ENCODE data around the gene COL23A1. TPM values are rescaled to one million over a fixed set of nuclear protein-coding genes. Genes with fewer than 3 reads are reported as not detected.
"Not testable (repeated sequence)": the region's sequence is repeated elsewhere in the genome, so short reads cannot be mapped to it uniquely, and the experiment has no call there.

The COL23A1 gene
- total and polyA plus RNA-seq, 2 experiments from 2014 or later = 1.1 to 5.1 TPM

- DNase-seq (ENCODE audit: low spot score) = no peak
- Histone ChIP-seq H3K36me3 (replicated peaks; ENCODE audit: insufficient read depth, low read depth) (no peaks in the 10 kb centered on the region), H3K4me3 (no peak overlapping the region), H2AFZ (no peak overlapping the region), H4K20me1 (ENCODE audit: insufficient read depth, poor library complexity, severe bottlenecking) (no peaks in the 10 kb centered on the region), H3K4me1 (ENCODE audit: insufficient read depth) (no peaks in the 10 kb centered on the region), H3K79me2 (no peaks in the 10 kb centered on the region), H3K27ac (no peak overlapping the region), H3K27me3 (no peaks in the 10 kb centered on the region), H3K9me3 (ENCODE audit: low read depth) (no peaks in the 10 kb centered on the region), H3K4me2 (no peak overlapping the region), H3K9me2 (replicated peaks; ENCODE audit: insufficient read depth) (no peaks in the 10 kb centered on the region)
- no peak for TF ChIP-seq CTCF (IDR thresholded peaks at IDR 0.05; ENCODE audit: poor library complexity)
- no peak for TF ChIP-seq EZH2 (IDR thresholded peaks at IDR 0.05; ENCODE audit: borderline replicate concordance)
- no peak for TF ChIP-seq EZH2phosphoT487 (IDR thresholded peaks at IDR 0.05; ENCODE audit: low read depth, severe bottlenecking, unreplicated experiment)
- WGBS (ENCODE audit: low lambda C conversion rate, missing lambda C conversion rate) = 81% methylated on average over 9 of the region's 9 CpGs
Observed at GRCh38 chr5:178487911-178488600, 102.1 kb downstream of the COL23A1 start.

GRCh38 chr5:178486878-178487512, 103.2 kb downstream of the COL23A1 start:
- not testable (repeated sequence) for H3K4me2 ChIP-seq; DNase-seq (ENCODE audit: low spot score); H3K27ac ChIP-seq; H3K4me3 ChIP-seq; H2AFZ ChIP-seq; H3K4me1 ChIP-seq (ENCODE audit: insufficient read depth); H3K36me3 ChIP-seq (replicated peaks; ENCODE audit: insufficient read depth, low read depth); H3K79me2 ChIP-seq; H3K9me3 ChIP-seq (ENCODE audit: low read depth); H3K27me3 ChIP-seq; H3K9me2 ChIP-seq (replicated peaks; ENCODE audit: insufficient read depth); H4K20me1 ChIP-seq (ENCODE audit: insufficient read depth, poor library complexity, severe bottlenecking)
- whole genome bisulfite sequencing (ENCODE audit: low lambda C conversion rate, missing lambda C conversion rate) = 96% methylated on average over 10 of the region's 10 CpGs

- Histone ChIP-seq H3K36me3 (replicated peaks; ENCODE audit: insufficient read depth, low read depth) (no peaks in the 10 kb centered on the region), H3K79me2 (no peaks in the 10 kb centered on the region), H3K4me2 (no peak overlapping the region), H3K27ac (no peak overlapping the region), H3K4me1 (ENCODE audit: insufficient read depth) (no peaks in the 10 kb centered on the region), H3K9me2 (replicated peaks; ENCODE audit: insufficient read depth) (no peaks in the 10 kb centered on the region), H4K20me1 (ENCODE audit: insufficient read depth, poor library complexity, severe bottlenecking) (no peaks in the 10 kb centered on the region), H2AFZ (no peak overlapping the region), H3K4me3 (no peak overlapping the region), H3K9me3 (ENCODE audit: low read depth) (no peaks in the 10 kb centered on the region), H3K27me3 (no peaks in the 10 kb centered on the region)
- DNase-seq (ENCODE audit: low spot score) = no peak
- WGBS (ENCODE audit: low lambda C conversion rate, missing lambda C conversion rate) = 66% methylated on average over 17 of the region's 17 CpGs
- no peak for TF ChIP-seq EZH2 (IDR thresholded peaks at IDR 0.05; ENCODE audit: borderline replicate concordance)
- no peak for TF ChIP-seq EZH2phosphoT487 (IDR thresholded peaks at IDR 0.05; ENCODE audit: low read depth, severe bottlenecking, unreplicated experiment)
- no peak for TF ChIP-seq CTCF (IDR thresholded peaks at IDR 0.05; ENCODE audit: poor library complexity)
Observed at GRCh38 chr5:178486239-178486641, 104.0 kb downstream of the COL23A1 start.

- no peaks in the 10 kb centered on the region for H3K9me3 ChIP-seq (ENCODE audit: low read depth)
- H2AFZ ChIP-seq = no peak overlapping the region
- H3K4me3 ChIP-seq = no peak overlapping the region
- no peak overlapping the region for H3K4me2 ChIP-seq
- no peak overlapping the region for H3K27ac ChIP-seq
- DNase-seq (ENCODE audit: low spot score) = no peak
- H3K27me3 ChIP-seq = no peaks in the 10 kb centered on the region
- no peaks in the 10 kb centered on the region for H3K79me2 ChIP-seq
- no peaks in the 10 kb centered on the region for H3K9me2 ChIP-seq (replicated peaks; ENCODE audit: insufficient read depth)
- H3K4me1 ChIP-seq (ENCODE audit: insufficient read depth) = no peaks in the 10 kb centered on the region
- no peak for TF ChIP-seq CTCF (IDR thresholded peaks at IDR 0.05; ENCODE audit: poor library complexity)
- no peak for TF ChIP-seq EZH2phosphoT487 (IDR thresholded peaks at IDR 0.05; ENCODE audit: low read depth, severe bottlenecking, unreplicated experiment)
- no peak for TF ChIP-seq EZH2 (IDR thresholded peaks at IDR 0.05; ENCODE audit: borderline replicate concordance)
- H3K36me3 ChIP-seq (replicated peaks; ENCODE audit: insufficient read depth, low read depth) = no peaks in the 10 kb centered on the region
- WGBS (ENCODE audit: low lambda C conversion rate, missing lambda C conversion rate) = 82% methylated on average over 9 of the region's 9 CpGs
- no peaks in the 10 kb centered on the region for H4K20me1 ChIP-seq (ENCODE audit: insufficient read depth, poor library complexity, severe bottlenecking)
Observed at GRCh38 chr5:178483620-178484019, 106.6 kb downstream of the COL23A1 start.

Data from hepatocyte (in vitro differentiated cells).